Hepatocyte (in vitro differentiated cells): Measurements from ENCODE around the gene NPM3. TPM values are rescaled to one million over a fixed set of nuclear protein-coding genes. Genes with fewer than 3 reads are reported as not detected.

Source experiments
- DNase-seq: peaks from one replicate; pipeline ENCODE4 v3.0.0-alpha.2; 2016; ENCODE audit warnings: low spot score
- H2AFZ ChIP-seq: fragments of 200-600 bp; sonication (generic); 2 replicates; pipeline ENCODE4 v1.6.0; 2016; ENCODE audit warnings: antibody characterized with exemption, mild to moderate bottlenecking
- H3K27ac ChIP-seq: fragments of 200-600 bp; sonication (generic); 2 replicates; pipeline ENCODE4 v1.5.1; 2016; ENCODE audit warnings: mild to moderate bottlenecking
- H3K27me3 ChIP-seq: fragments of 200-600 bp; sonication (generic); 2 replicates; pipeline ENCODE4 v1.6.1; 2016
- H3K36me3 ChIP-seq: fragments of 200-600 bp; sonication (generic); replicated peaks from 2 replicates; pipeline ENCODE4 v1.5.1; 2016; ENCODE audit warnings: low read depth; ENCODE audit not compliant: insufficient read depth
- H3K4me1 ChIP-seq: fragments of 200-600 bp; sonication (generic); 2 replicates; pipeline ENCODE4 v1.5.1; 2016; ENCODE audit warnings: mild to moderate bottlenecking, moderate library complexity; ENCODE audit not compliant: insufficient read depth
- H3K4me2 ChIP-seq: fragments of 200-600 bp; sonication (generic); 2 replicates; pipeline ENCODE4 v1.6.0; 2016
- H3K4me3 ChIP-seq: fragments of 200-600 bp; sonication (generic); 2 replicates; pipeline ENCODE4 v1.5.1; 2016; ENCODE audit warnings: mild to moderate bottlenecking
- H3K79me2 ChIP-seq: fragments of 200-600 bp; sonication (generic); 2 replicates; pipeline ENCODE4 v1.6.0; 2017; ENCODE audit warnings: mild to moderate bottlenecking
- H3K9me2 ChIP-seq: fragments of 200-600 bp; sonication (generic); replicated peaks from 2 replicates; pipeline ENCODE4 v1.6.0; 2017; ENCODE audit warnings: mild to moderate bottlenecking; ENCODE audit not compliant: insufficient read depth
- H3K9me3 ChIP-seq: fragments of 200-600 bp; sonication (generic); 2 replicates; pipeline ENCODE4 v1.5.1; 2016; ENCODE audit warnings: low read depth, mild to moderate bottlenecking
- H4K20me1 ChIP-seq: fragments of 200-600 bp; sonication (generic); 2 replicates; pipeline ENCODE4 v1.6.0; 2016; ENCODE audit warnings: mild to moderate bottlenecking; ENCODE audit not compliant: insufficient read depth, poor library complexity, severe bottlenecking
- CTCF ChIP-seq: fragments of 200-600 bp; sonication (generic); IDR thresholded peaks from 2 replicates; pipeline ENCODE4 v1.5.1; 2016; ENCODE audit warnings: antibody characterized with exemption, mild to moderate bottlenecking; ENCODE audit not compliant: poor library complexity
- EZH2 ChIP-seq: fragments of 200-600 bp; sonication (generic); IDR thresholded peaks from 2 replicates; pipeline ENCODE4 v1.6.1; 2016; ENCODE audit warnings: antibody characterized with exemption, mild to moderate bottlenecking, borderline replicate concordance
- EZH2phosphoT487 ChIP-seq: fragments of 200-600 bp; sonication (generic); IDR thresholded peaks from one replicate; pipeline ENCODE4 v1.6.1; 2018; ENCODE audit warnings: antibody characterized with exemption, mild to moderate bottlenecking, low read depth, moderate library complexity; ENCODE audit not compliant: unreplicated experiment, severe bottlenecking
- WGBS: methylation state at CpG from one replicate; pipeline ENCODE4 v1.1.6; 2016; ENCODE audit warnings: low lambda C conversion rate; ENCODE audit errors: missing lambda C conversion rate; 5-methylcytosine and 5-hydroxymethylcytosine counted together
- polyA plus RNA-seq: library from polyadenylated mRNA; unstranded; fragments of >200 nt; fragmentation: Nextera tagmentation; extraction: Ambion mirVana; gene quantifications from 2 replicates; pipeline ENCODE4 v1.2.1, GENCODE V29; 2016
- total RNA-seq: library from RNA; depleted of rRNA; stranded (reverse); fragments of >200 nt; gene quantifications from 2 replicates; pipeline ENCODE4 v1.2.3, GENCODE V29; 2014

The NPM3 gene
- total and polyA plus RNA-seq, 2 experiments from 2014 or later: 5.1 to 69.4 TPM

- TF ChIP-seq CTCF (peak; percentile 69), EZH2phosphoT487 (no peak), EZH2 (no peak)
- peaks cover 35% of the 10 kb centered on the region for H3K4me1 ChIP-seq
- H3K79me2 ChIP-seq: no peaks in the 10 kb centered on the region
- H4K20me1 ChIP-seq: no peaks in the 10 kb centered on the region
- H3K27ac ChIP-seq: no peak overlapping the region
- no peaks in the 10 kb centered on the region for H3K9me2 ChIP-seq
- DNase-seq: peak; percentile 90
- H3K9me3 ChIP-seq: no peaks in the 10 kb centered on the region
- H3K4me3 ChIP-seq: no peak overlapping the region
- H3K4me2 ChIP-seq: peak overlapping the region; percentile 95
- peaks cover 43% of the 10 kb centered on the region for H3K27me3 ChIP-seq
- peak overlapping the region; percentile 50 for H2AFZ ChIP-seq
- no peaks in the 10 kb centered on the region for H3K36me3 ChIP-seq
- WGBS: 5% methylated on average over 28 of the region's 51 CpGs
These were observed 3.6 kb downstream of the NPM3 start for GRCh38 chr10:101779544-101780186.

- Histone ChIP-seq H3K9me3 (no peaks in the 10 kb centered on the region), H3K27ac (no peak overlapping the region), H4K20me1 (no peaks in the 10 kb centered on the region), H3K27me3 (peaks cover 50% of the 10 kb centered on the region), H3K4me1 (peaks cover 33% of the 10 kb centered on the region), H3K4me3 (peak overlapping the region; percentile 27), H3K9me2 (no peaks in the 10 kb centered on the region), H3K79me2 (no peaks in the 10 kb centered on the region), H2AFZ (peak overlapping the region; percentile 50), H3K4me2 (peak overlapping the region; percentile 95), H3K36me3 (no peaks in the 10 kb centered on the region)
- TF ChIP-seq EZH2 (peak; percentile 69), CTCF (no peak)
- WGBS: 3% methylated on average over 49 of the region's 58 CpGs
- DNase-seq: peak; percentile 72
These were observed 4.3 kb downstream of the NPM3 start for GRCh38 chr10:101778781-101779543.

GRCh38 chr10:101778151-101778780 lies 5.0 kb downstream of the NPM3 start:
- Histone ChIP-seq H3K9me3 (no peaks in the 10 kb centered on the region), H3K36me3 (no peaks in the 10 kb centered on the region), H2AFZ (no peak overlapping the region), H3K79me2 (no peaks in the 10 kb centered on the region), H3K9me2 (no peaks in the 10 kb centered on the region), H3K27me3 (peaks cover 57% of the 10 kb centered on the region), H3K4me3 (no peak overlapping the region), H3K4me1 (peaks cover 30% of the 10 kb centered on the region), H3K27ac (no peak overlapping the region), H4K20me1 (no peaks in the 10 kb centered on the region), H3K4me2 (peak overlapping the region; percentile 95)
- TF ChIP-seq EZH2phosphoT487 (no peak), CTCF (no peak), EZH2 (no peak)
- WGBS: 51% methylated on average over 9 of the region's 12 CpGs
- no peak for DNase-seq
